Subcutaneous adipose tissue (tissue), 4 donors: Measurements from ENCODE around the gene SUPT20H. TPM values are rescaled to one million over a fixed set of nuclear protein-coding genes. Genes with fewer than 3 reads are reported as not detected.

ENCODE experiments used
- CTCF ChIP-seq: fragments of 450-650 bp; IDR thresholded peaks from one replicate; pipeline ENCODE4 v1.5.1; 2016; ENCODE audit warnings: low read depth, mild to moderate bottlenecking, control low read depth, antibody characterized with exemption, moderate library complexity
- total RNA-seq, 4 donors: library from RNA; depleted of rRNA; stranded (reverse); fragments of >200 nt; gene quantifications; one replicate each; pipeline ENCODE4 v1.1.0, GENCODE V29; 2016

SUPT20H gene
- total RNA-seq, 4 donors from 2014 or later = 41.6 to 47.3 (median 44.2) TPM

GRCh38 chr13:37101201-37101600 lies 41.7 kb upstream of the SUPT20H start:
- no peak for TF ChIP-seq CTCF

DNA sequence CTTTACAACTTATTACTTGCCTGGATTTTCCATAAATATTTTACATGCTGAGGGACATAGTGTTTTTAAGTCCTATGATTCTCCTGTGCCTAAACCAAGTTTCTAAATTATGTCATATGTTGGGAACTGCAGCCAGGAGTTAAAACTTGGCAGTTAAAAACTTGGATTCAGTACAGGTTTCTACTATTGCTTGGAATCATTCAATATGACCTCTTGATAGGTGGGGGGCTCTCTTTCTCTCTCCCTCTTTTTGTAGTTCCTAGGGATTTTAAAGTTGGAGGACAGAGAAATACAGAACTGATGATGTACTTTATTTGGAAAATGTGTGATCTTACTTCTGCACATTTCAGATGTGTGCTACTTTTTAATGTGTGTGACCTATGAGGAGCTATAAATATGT lies 41.2 kb upstream of the SUPT20H start:
- TF ChIP-seq CTCF = no peak

DNA sequence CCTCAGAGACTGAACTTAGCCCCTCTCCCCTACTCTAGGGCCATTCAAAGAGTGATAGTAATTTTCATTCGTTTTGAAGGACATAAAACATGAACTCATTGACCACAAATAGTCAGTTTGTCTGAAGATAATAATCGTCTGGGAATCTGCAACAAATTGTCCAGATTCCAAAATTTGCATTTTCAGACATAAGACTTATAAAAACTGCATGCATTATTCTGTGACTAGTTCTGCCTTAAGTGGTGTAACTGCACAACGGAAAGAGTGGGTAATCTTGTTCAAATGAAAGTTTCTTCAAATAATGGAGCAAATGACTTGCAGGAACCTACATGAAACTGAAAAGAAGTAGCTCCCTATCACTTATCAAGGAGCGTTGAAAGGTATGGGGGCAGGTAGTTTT lies 37.6 kb upstream of the SUPT20H start:
- TF ChIP-seq CTCF = no peak

DNA sequence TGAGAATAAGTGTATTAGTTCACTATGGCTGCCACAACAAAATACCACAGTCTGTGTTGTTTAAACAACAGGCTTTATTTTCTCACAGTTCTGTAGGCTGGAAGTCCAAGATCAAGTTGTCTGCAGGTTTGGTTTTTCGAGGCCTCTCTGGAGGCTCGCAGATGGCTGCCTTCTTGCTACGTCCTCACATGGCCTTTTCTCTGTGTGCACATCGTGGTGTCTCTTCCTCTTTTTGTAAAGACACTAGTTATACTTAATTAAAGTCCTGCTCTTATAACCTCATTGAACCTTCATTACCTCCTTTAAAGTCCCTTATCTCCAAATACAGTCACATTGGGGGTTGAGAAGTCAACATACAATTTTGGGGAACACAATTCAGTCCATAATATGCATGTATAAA lies 35.4 kb upstream of the SUPT20H start:
- TF ChIP-seq CTCF = no peak

DNA sequence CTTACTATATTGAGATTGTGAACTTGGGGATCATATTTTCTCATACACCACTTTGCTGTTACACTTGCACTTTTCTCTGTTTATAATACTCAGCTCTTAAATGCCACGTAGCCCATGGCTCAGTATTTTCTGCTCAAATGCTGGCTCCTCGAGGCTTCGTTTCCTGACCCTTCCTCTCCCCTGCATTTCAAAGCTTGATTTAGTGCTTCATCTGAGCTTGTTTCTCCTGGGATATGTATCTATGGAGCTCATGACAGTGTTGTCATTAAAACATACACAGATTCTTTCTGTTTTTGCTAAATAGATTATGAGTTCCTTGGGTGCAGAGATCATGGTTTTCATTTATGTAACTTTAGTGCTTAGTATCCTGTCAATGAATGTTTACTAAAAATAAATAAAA lies 34.6 kb upstream of the SUPT20H start:
- no peak for TF ChIP-seq CTCF

DNA sequence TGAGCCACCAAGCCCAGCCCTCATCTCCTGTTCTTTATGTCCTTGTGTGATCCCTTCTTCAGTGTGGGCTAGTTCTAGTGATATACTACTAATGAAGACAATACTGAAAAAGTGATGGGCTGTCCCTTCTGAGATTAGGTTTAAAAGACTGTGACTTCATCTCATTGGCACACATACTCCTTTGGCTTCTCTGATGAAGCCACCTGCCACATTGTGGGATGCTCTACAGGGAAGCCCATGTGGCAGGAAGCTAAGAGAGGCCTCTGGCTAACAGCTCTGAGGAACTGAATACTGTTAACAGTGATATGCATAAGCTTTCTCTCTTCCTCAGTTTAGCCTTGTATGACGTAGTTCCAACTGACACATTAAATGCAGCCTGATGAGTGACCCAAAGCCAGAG lies 32.3 kb upstream of the SUPT20H start:
- no peak for TF ChIP-seq CTCF

GRCh38 chr13:37090912-37091311 lies 31.4 kb upstream of the SUPT20H start:
- no peak for TF ChIP-seq CTCF
